Stomach (tissue), 9 donors: ENCODE measurements around the gene ENO3. TPM values are rescaled to one million over a fixed set of nuclear protein-coding genes. Genes with fewer than 3 reads are reported as not detected.
A peak's percentile ranks its signal among the peaks of the same experiment; 100 is the strongest.

Experiments used
- DNase-seq, 2 donors: peaks; one replicate each; pipeline versions ENCODE4 v3.0.0 to v3.0.0-alpha.2; 2013 to 2019
- H3K27ac ChIP-seq, 5 donors: fragments of 200-600 bp in 4 of 5; sonication (generic) in 4 of 5; one replicate each; pipeline ENCODE4 v1.5.1; 2013 to 2019; ENCODE audit warnings: mild to moderate bottlenecking in 1 of 5, moderate library complexity in 1 of 5
- H3K27me3 ChIP-seq, 3 donors: fragments of 200-600 bp; sonication (generic); one replicate each; pipeline ENCODE4 v1.5.1; 2017 to 2019; ENCODE audit warnings: mixed run types in 1 of 3
- H3K36me3 ChIP-seq, 4 donors: fragments of 200-600 bp; sonication (generic); 1 replicate in 3 of 4; 2 replicates in 1 of 4; pipeline ENCODE4 v1.5.1; 2016 to 2019
- H3K4me1 ChIP-seq, 4 donors: fragments of 200-600 bp; sonication (generic); one replicate each; pipeline ENCODE4 v1.5.1; 2016 to 2019
- H3K4me3 ChIP-seq, 4 donors: fragments of 200-600 bp; sonication (generic) in 3 of 4; one replicate each; pipeline ENCODE4 v1.5.1; 2016 to 2019; ENCODE audit warnings: mild to moderate bottlenecking in 1 of 4
- H3K9me3 ChIP-seq, 4 donors: fragments of 200-600 bp; sonication (generic); one replicate each; pipeline ENCODE4 v1.5.1; 2016 to 2019
- EP300 ChIP-seq: sonication (generic); formaldehyde crosslinking; IDR thresholded peaks from one replicate; pipeline ENCODE4 v1.6.1; 2017; ENCODE audit warnings: antibody characterized with exemption
- POLR2A ChIP-seq, 4 donors: fragments of 450-650 bp; IDR thresholded peaks; one replicate each; pipeline ENCODE4 v1.6.1; 2016; ENCODE audit warnings: antibody characterized with exemption in 4 of 4, control low read depth in 2 of 4, mild to moderate bottlenecking in 1 of 4, moderate library complexity in 1 of 4
- POLR2AphosphoS5 ChIP-seq, 3 donors: sonication (generic); formaldehyde crosslinking; IDR thresholded peaks; one replicate each; pipeline ENCODE4 v1.6.1; 2016; ENCODE audit warnings: antibody characterized with exemption in 3 of 3
- WGBS, 5 donors: extraction: QIAGEN DNeasy Blood & Tissue Kit in 3 of 5; methylation state at CpG; one replicate each; pipeline versions ENCODE4 v1.1.5 to v1.1.7; 2013 to 2018; 5-methylcytosine and 5-hydroxymethylcytosine counted together
- intact Hi-C: fragments of 100-400 bp; cut with DNase I; formaldehyde crosslinking; loops from one replicate; pipeline ENCODE4 v1.15.1; 2023; ENCODE audit warnings: low total_unique reads
- polyA plus RNA-seq, 3 donors: library from polyadenylated mRNA; stranded (reverse); fragments of 200-250 nt; gene quantifications; one replicate each; pipeline ENCODE4 v1.2.3, GENCODE V29; 2013
- total RNA-seq, 5 donors: library from RNA; depleted of rRNA; stranded (reverse); fragments of >200 nt; gene quantifications; one replicate each; pipeline versions ENCODE4 v1.1.0 to v1.2.3, GENCODE V29; 2014 to 2016
- TF ChIP-seq, protein P1 (sequence below), 7 experiments: fragments of 450-650 bp in 4 of 7; fragments of 200-600 bp in 3 of 7; sonication (generic) in 3 of 7; IDR thresholded peaks; one replicate each; pipeline ENCODE4 v1.5.1; 2016 to 2019; ENCODE audit warnings: antibody characterized with exemption in 7 of 7, control low read depth in 2 of 7, mild to moderate bottlenecking in 1 of 7
- donor health status: healthy with polysubstance abuse.
- donor health status: Bipolar disorder and iron deficiency.
- donor health status: healthy.

The ENO3 gene
- total and polyA plus RNA-seq, 8 donors = 1.8 to 12.1 (median 9.3) TPM; not detected in 1

DNA sequence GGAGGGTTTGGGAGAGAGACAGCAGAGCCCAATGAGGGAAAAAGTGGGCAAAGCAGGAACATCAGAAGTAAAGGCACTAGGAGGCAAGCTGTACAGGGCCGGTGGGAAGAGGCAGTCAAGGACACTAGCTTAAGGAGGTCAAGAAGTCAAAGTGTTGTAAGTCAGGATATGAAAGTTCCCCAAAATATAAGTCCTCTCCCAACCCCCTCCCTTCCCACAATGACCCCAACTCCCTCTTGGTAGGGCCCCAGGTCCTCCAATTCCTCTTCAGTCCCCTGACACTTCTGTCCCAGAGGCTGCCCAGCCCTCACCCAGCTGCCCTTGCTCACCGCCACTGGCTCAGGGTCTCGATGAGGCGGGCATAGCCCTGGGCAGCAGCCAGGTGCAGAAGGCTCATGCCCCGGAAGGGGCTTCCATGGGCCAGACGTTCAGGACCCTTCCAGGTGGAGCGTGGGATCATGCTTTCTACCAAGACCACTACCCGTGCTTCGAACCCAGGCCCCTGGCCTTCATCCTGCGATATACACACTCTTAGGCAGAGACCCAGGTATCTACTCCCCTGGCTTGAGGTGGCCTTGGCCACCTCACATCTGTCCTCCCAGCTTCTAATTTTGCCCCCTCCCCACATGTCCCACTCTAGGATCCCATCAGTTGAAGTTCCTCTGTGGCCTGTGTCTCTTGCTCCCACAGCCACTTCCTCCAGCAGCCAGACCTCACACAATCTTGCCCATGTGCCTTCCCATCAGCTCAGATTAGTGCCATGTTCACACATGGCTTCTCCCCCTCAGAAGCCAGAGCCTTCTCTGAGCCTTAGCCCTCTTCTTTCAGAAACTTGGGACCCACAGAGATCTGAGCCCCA lies 22.6 kb downstream of the ENO3 start:
- Histone ChIP-seq H3K27me3 (no peaks in the 10 kb centered on the region), H3K4me1 (peaks cover 13 to 49% (median 16%) of the 10 kb centered on the region in 4 donors), H3K27ac (peak overlapping the region in 2 of 5 donors; percentile 29 to 54), H3K4me3 (no peak overlapping the region), H3K36me3 (peaks cover 53 to 96% (median 93%) of the 10 kb centered on the region in 4 donors), H3K9me3 (no peaks in the 10 kb centered on the region)
- no peak for DNase-seq
- TF ChIP-seq EP300 (no peak), POLR2AphosphoS5 (IDR thresholded peaks at IDR 0.05) (no peak), POLR2A (IDR thresholded peaks at IDR 0.05) (no peak)
- TF ChIP-seq, protein P1, sequence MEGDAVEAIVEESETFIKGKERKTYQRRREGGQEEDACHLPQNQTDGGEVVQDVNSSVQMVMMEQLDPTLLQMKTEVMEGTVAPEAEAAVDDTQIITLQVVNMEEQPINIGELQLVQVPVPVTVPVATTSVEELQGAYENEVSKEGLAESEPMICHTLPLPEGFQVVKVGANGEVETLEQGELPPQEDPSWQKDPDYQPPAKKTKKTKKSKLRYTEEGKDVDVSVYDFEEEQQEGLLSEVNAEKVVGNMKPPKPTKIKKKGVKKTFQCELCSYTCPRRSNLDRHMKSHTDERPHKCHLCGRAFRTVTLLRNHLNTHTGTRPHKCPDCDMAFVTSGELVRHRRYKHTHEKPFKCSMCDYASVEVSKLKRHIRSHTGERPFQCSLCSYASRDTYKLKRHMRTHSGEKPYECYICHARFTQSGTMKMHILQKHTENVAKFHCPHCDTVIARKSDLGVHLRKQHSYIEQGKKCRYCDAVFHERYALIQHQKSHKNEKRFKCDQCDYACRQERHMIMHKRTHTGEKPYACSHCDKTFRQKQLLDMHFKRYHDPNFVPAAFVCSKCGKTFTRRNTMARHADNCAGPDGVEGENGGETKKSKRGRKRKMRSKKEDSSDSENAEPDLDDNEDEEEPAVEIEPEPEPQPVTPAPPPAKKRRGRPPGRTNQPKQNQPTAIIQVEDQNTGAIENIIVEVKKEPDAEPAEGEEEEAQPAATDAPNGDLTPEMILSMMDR (IDR thresholded peaks at IDR 0.05) = no peak
- whole genome bisulfite sequencing, 5 donors = 87 to 96% (median 93%) methylated on average over 4 to 10 of the region's 10 CpGs
- intact Hi-C loops = loop anchor here (10.0 kb wide), 2 partner anchors 69 to 91 kb away; partner anchors contain the start of gene CHRNE

- 78 to 89% (median 84%) methylated on average over 9 of the region's 9 CpGs for WGBS, 5 donors
- DNase-seq = no peak
- H3K36me3 ChIP-seq = peaks cover 58 to 100% (median 96%) of the 10 kb centered on the region in 4 donors
These were observed 23.3 kb downstream of the ENO3 start for GRCh38 chr17:4974115-4974670.

DNA sequence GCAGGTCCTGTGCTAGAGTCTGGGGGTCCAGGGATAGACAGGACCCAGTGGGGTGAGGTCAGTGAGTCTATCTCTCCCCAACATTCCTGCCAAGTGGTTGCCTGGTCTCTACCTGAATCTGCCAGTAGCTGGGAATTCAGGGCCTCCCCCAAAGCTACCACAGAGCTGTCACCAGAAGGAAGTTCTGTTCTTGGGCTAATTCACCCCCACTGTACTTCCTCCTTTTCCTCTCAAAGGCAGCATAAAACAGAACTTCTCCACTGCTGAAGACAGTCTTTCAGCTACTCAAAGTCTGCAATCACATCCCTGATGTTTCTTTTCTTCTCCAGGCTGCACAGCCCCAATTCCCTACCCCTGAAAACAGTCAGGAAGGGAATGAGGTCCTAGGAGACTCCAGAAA lies 27.8 kb downstream of the ENO3 start:
- Histone ChIP-seq H3K27me3 (no peaks in the 10 kb centered on the region), H3K4me3 (no peak overlapping the region), H3K4me1 (peaks cover 0 to 45% (median 3%) of the 10 kb centered on the region in 4 donors), H3K36me3 (peaks cover 54 to 98% (median 97%) of the 10 kb centered on the region in 4 donors), H3K9me3 (no peaks in the 10 kb centered on the region), H3K27ac (peak overlapping the region in 1 of 5 donors; percentile 19)
- no peak for TF ChIP-seq POLR2A (IDR thresholded peaks at IDR 0.05)
- TF ChIP-seq POLR2AphosphoS5 (IDR thresholded peaks at IDR 0.05) = no peak
- intact Hi-C loops = loop anchor here (10.0 kb wide), 2 partner anchors 74 to 86 kb away; partner anchors contain the start of gene CHRNE
- DNase-seq = no peak

More at GRCh38 chr17:4974115-4974670, 23.3 kb downstream of the ENO3 start:
- intact Hi-C loops = loop anchor here (10.0 kb wide), 2 partner anchors 69 to 91 kb away; partner anchors contain the start of gene CHRNE
- Histone ChIP-seq H3K9me3 (no peaks in the 10 kb centered on the region), H3K4me3 (no peak overlapping the region), H3K4me1 (peaks cover 5 to 43% (median 9%) of the 10 kb centered on the region in 4 donors), H3K27ac (peak overlapping the region in 1 of 5 donors; percentile 54), H3K27me3 (no peaks in the 10 kb centered on the region)
- no peak for TF ChIP-seq POLR2AphosphoS5 (IDR thresholded peaks at IDR 0.05)
- no peak for TF ChIP-seq POLR2A (IDR thresholded peaks at IDR 0.05)
- no peak for TF ChIP-seq EP300
- TF ChIP-seq, protein P1 (IDR thresholded peaks at IDR 0.05) = no peak

DNA sequence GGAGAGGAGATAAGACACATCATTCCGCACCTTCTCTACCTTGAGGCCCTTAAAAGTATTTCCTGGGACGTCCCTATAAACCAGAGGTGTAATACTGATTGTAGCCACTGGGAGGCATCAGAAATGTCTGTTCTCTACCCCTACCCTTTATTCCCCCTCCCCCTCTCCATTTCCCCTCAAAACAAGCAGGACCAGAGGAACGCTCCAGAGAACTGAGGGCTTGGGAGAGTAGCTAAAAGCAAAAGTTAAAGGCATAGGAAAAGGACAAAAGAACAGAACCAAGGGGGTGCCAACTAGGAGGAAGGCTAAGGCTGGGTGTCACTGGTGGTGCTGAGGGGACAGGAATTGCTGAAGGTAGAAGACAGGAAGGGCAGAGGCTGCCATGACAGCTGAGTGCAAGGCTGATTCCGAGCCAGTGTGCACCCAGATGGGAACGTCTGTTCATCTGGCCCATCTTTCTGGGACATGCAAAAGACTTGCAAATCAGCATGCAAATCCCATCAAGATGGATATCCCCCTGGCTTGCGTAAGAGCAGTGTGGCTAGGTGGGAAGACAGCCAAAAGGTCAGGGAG lies 29.8 kb downstream of the ENO3 start:
- Histone ChIP-seq H3K4me1 (peaks cover 1 to 41% (median 10%) of the 10 kb centered on the region in 4 donors), H3K9me3 (no peaks in the 10 kb centered on the region), H3K27ac (peak overlapping the region in 1 of 5 donors; percentile 18), H3K27me3 (no peaks in the 10 kb centered on the region), H3K36me3 (peaks cover 49 to 98% (median 96%) of the 10 kb centered on the region in 4 donors), H3K4me3 (no peak overlapping the region)
- DNase-seq = peak in 1 of 2 donors; percentile 88
- 32 to 46% (median 36%) methylated on average over 6 of the region's 6 CpGs for WGBS, 5 donors
- intact Hi-C loops = no loop called here
- TF ChIP-seq EP300 (no peak), POLR2AphosphoS5 (IDR thresholded peaks at IDR 0.05) (no peak), POLR2A (IDR thresholded peaks at IDR 0.05) (no peak)
- TF ChIP-seq, protein P1 (IDR thresholded peaks at IDR 0.05) = peak in 5 of 7 experiments; percentile 45 to 90 (median 88)
